Upper lobe of left lung (tissue), 4 donors: Measurements from ENCODE around the gene PDZD2.

Experiments
- POLR2AphosphoS5 ChIP-seq, 2 donors: sonication (generic); formaldehyde crosslinking; IDR thresholded peaks; one replicate each; pipeline ENCODE4 v1.5.1; 2017; ENCODE audit warnings: antibody characterized with exemption in 2 of 2
- TF ChIP-seq, protein P1 (sequence below), 6 experiments: fragments of 450-650 bp in 4 of 6; fragments of 200-600 bp in 2 of 6; sonication (generic) in 2 of 6; IDR thresholded peaks; one replicate each; pipeline ENCODE4 v1.5.1; 2016 to 2019; ENCODE audit warnings: antibody characterized with exemption in 6 of 6

DNA sequence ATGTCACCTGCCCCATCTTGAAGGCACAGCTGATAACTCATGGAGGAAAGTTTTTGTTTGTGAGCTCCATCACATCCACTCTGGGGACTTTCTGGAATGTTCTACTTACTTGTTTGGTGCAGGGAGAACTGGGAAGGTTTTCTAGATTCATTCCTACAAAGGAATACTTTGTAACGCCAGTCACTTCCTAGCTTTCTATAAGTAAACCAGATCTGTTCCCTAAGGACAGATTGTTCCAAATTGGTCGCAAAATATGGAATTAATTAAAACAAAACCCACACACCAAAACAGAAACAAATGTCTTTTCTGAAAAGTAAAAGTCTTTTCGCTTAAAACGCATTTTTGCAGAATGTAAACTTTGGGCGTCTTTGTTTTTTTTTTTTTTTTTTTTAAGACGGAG lies 167.6 kb downstream of the PDZD2 start:
- no peak for TF ChIP-seq POLR2AphosphoS5 (IDR thresholded peaks at IDR 0.05)
- TF ChIP-seq, protein P1, sequence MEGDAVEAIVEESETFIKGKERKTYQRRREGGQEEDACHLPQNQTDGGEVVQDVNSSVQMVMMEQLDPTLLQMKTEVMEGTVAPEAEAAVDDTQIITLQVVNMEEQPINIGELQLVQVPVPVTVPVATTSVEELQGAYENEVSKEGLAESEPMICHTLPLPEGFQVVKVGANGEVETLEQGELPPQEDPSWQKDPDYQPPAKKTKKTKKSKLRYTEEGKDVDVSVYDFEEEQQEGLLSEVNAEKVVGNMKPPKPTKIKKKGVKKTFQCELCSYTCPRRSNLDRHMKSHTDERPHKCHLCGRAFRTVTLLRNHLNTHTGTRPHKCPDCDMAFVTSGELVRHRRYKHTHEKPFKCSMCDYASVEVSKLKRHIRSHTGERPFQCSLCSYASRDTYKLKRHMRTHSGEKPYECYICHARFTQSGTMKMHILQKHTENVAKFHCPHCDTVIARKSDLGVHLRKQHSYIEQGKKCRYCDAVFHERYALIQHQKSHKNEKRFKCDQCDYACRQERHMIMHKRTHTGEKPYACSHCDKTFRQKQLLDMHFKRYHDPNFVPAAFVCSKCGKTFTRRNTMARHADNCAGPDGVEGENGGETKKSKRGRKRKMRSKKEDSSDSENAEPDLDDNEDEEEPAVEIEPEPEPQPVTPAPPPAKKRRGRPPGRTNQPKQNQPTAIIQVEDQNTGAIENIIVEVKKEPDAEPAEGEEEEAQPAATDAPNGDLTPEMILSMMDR (IDR thresholded peaks at IDR 0.05), result no peak
